Common myeloid progenitor, CD34-positive (primary cell): Measurements from ENCODE around the gene SYNJ2. TPM values are rescaled to one million over a fixed set of nuclear protein-coding genes. Genes with fewer than 3 reads are reported as not detected.
"Not testable (repeated sequence)": the region's sequence is repeated elsewhere in the genome, so short reads cannot be mapped to it uniquely, and the experiment has no call there.

Source experiments
- CTCF ChIA-PET: fragments of 350-600 bp; sonication (Branson Sonifier 250); formaldehyde crosslinking; loops from one replicate; lab custom pipeline; 2021; ENCODE audit warnings: antibody characterized with exemption; lab: Charles Lee
- POLR2A ChIA-PET: fragments of 350-600 bp; sonication (Branson Sonifier 250); formaldehyde crosslinking; loops from one replicate; lab custom pipeline; 2021; ENCODE audit warnings: antibody characterized with exemption; lab: Charles Lee
- DNase-seq, 3 donors: peaks; one replicate each; pipeline versions ENCODE4 v3.0.0 to v3.0.0-alpha.2; 2013
- H3K27ac ChIP-seq, 2 experiments: 1 replicate in 1 of 2; 2 replicates in 1 of 2; pipeline ENCODE4 v1.7.0; 2013; ENCODE audit warnings: inconsistent platforms in 2 of 2, low read length in 2 of 2, mild to moderate bottlenecking in 2 of 2, low read depth in 1 of 2, moderate library complexity in 1 of 2; ENCODE audit not compliant: severe bottlenecking in 2 of 2, insufficient read depth in 1 of 2, poor library complexity in 1 of 2
- H3K27me3 ChIP-seq, 5 experiments: replicated peaks in 2 of 5; 1 replicate in 3 of 5; 2 replicates in 2 of 5; pipeline versions ENCODE4 v1.6.1 to v1.7.0; 2013; ENCODE audit warnings: low read length in 4 of 5, mild to moderate bottlenecking in 2 of 5, moderate library complexity in 2 of 5, inconsistent platforms in 1 of 5; ENCODE audit not compliant: insufficient read depth in 5 of 5, control insufficient read depth in 4 of 5
- H3K36me3 ChIP-seq, 4 experiments: 1 replicate in 2 of 4; 2 replicates in 2 of 4; pipeline versions ENCODE4 v1.6.1 to v1.7.0; 2013; ENCODE audit warnings: low read length in 3 of 4, control low read depth in 1 of 4, mild to moderate bottlenecking in 1 of 4; ENCODE audit not compliant: control insufficient read depth in 4 of 4, insufficient read depth in 4 of 4
- H3K4me1 ChIP-seq, 4 experiments: 1 replicate in 3 of 4; 2 replicates in 1 of 4; pipeline versions ENCODE4 v1.6.1 to v1.7.1; 2013; ENCODE audit warnings: low read length in 3 of 4, mild to moderate bottlenecking in 3 of 4, control low read depth in 1 of 4, inconsistent platforms in 1 of 4, moderate library complexity in 1 of 4; ENCODE audit not compliant: control insufficient read depth in 4 of 4, insufficient read depth in 4 of 4; ENCODE audit errors: control extremely low read depth in 1 of 4
- H3K4me3 ChIP-seq, 7 experiments: 1 replicate in 4 of 7; 2 replicates in 3 of 7; pipeline versions ENCODE4 v1.5.1 to v1.7.0; 2013; ENCODE audit warnings: mild to moderate bottlenecking in 7 of 7, low read length in 6 of 7, moderate library complexity in 6 of 7, inconsistent platforms in 2 of 7, low read depth in 2 of 7, control low read depth in 1 of 7; ENCODE audit not compliant: insufficient read depth in 4 of 7, control insufficient read depth in 1 of 7; ENCODE audit errors: extremely low read depth in 1 of 7
- H3K9me3 ChIP-seq, 5 experiments: 1 replicate in 4 of 5; 2 replicates in 1 of 5; pipeline versions ENCODE4 v1.6.1 to v1.7.1; 2013; ENCODE audit warnings: low read length in 4 of 5, mild to moderate bottlenecking in 2 of 5, inconsistent platforms in 1 of 5, low read depth in 1 of 5, moderate library complexity in 1 of 5; ENCODE audit not compliant: control insufficient read depth in 4 of 5, insufficient read depth in 2 of 5; ENCODE audit errors: control extremely low read depth in 1 of 5
- WGBS: methylation state at CpG from one replicate; pipeline ENCODE4 v1.1.5; 2013; ENCODE audit not compliant: insufficient coverage; 5-methylcytosine and 5-hydroxymethylcytosine counted together
- polyA plus RNA-seq: library from polyadenylated mRNA; unstranded; fragments of 120-200 nt; gene quantifications from one replicate; pipeline ENCODE4 v1.2.1, GENCODE V29; 2013

The SYNJ2 gene, protein sequence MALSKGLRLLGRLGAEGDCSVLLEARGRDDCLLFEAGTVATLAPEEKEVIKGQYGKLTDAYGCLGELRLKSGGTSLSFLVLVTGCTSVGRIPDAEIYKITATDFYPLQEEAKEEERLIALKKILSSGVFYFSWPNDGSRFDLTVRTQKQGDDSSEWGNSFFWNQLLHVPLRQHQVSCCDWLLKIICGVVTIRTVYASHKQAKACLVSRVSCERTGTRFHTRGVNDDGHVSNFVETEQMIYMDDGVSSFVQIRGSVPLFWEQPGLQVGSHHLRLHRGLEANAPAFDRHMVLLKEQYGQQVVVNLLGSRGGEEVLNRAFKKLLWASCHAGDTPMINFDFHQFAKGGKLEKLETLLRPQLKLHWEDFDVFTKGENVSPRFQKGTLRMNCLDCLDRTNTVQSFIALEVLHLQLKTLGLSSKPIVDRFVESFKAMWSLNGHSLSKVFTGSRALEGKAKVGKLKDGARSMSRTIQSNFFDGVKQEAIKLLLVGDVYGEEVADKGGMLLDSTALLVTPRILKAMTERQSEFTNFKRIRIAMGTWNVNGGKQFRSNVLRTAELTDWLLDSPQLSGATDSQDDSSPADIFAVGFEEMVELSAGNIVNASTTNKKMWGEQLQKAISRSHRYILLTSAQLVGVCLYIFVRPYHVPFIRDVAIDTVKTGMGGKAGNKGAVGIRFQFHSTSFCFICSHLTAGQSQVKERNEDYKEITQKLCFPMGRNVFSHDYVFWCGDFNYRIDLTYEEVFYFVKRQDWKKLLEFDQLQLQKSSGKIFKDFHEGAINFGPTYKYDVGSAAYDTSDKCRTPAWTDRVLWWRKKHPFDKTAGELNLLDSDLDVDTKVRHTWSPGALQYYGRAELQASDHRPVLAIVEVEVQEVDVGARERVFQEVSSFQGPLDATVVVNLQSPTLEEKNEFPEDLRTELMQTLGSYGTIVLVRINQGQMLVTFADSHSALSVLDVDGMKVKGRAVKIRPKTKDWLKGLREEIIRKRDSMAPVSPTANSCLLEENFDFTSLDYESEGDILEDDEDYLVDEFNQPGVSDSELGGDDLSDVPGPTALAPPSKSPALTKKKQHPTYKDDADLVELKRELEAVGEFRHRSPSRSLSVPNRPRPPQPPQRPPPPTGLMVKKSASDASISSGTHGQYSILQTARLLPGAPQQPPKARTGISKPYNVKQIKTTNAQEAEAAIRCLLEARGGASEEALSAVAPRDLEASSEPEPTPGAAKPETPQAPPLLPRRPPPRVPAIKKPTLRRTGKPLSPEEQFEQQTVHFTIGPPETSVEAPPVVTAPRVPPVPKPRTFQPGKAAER (N-terminal part only)
- 8.3 TPM for polyA plus RNA-seq

GRCh38 chr6:157981395-157982101 is at the start of gene SYNJ2:
TSS of gene SYNJ2 (plus strand) at chr6:157981863. CDS start at chr6:157981962, 99 bp downstream.
- Histone ChIP-seq H3K27me3 (peaks cover 0 to 3% (median 0%) of the 10 kb centered on the region in 5 experiments), H3K27ac (peak within 1 kb of the TSS in 1 of 2 experiments; percentile 52), H3K9me3 (no peaks in the 10 kb centered on the region), H3K4me3 (peak within 1 kb of the TSS; percentile 60 to 86 (median 75)), H3K36me3 (no peaks in the 10 kb centered on the region), H3K4me1 (peaks cover 12 to 76% (median 68%) of the 10 kb centered on the region in 4 experiments)
- POLR2A ChIA-PET: interaction anchor here (2.3 kb wide), 1 partner anchor 45 kb away, joined by 10 read pairs; no protein-coding TSS in a partner anchor
- DNase-seq: peak; percentile 73 to 90 (median 83)
- WGBS: 0% methylated on average over 64 of the region's 86 CpGs
- CTCF ChIA-PET: interaction anchor here (1.2 to 3.7 kb wide), 3 partner anchors 12 to 90 kb away, joined by 3 to 22 read pairs (median 5); no protein-coding TSS in a partner anchor

DNA sequence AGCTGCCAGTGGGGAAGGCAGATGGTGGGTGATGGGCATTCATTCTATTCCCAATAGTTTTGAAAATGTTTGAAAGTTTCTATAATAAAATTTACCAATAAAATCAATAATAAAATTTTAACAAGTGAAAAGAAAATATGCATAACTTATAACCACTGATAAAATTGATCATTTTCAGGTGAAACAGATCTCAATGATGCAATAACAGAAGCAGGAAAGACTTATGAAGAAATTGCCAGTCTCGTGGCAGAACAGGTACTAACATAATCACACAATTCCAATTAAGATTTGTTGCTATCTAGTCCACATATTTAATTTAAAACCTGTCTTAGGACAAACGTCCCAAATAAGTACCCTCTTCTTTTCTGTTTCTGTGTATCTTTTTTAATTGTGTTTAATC is 45.9 kb upstream of the SYNJ2 start:
- Histone ChIP-seq H3K4me3 (no peak overlapping the region), H3K36me3 (peaks cover 8 to 32% (median 16%) of the 10 kb centered on the region in 4 experiments), H3K27me3 (no peaks in the 10 kb centered on the region), H3K9me3 (no peaks in the 10 kb centered on the region), H3K4me1 (no peaks in the 10 kb centered on the region), H3K27ac (no peak overlapping the region)
- WGBS: 86% methylated on average over 1 of the region's 2 CpGs
- ChIA-PET POLR2A (no interaction called here), CTCF (interaction anchor here (1.1 to 1.6 kb wide), 2 partner anchors 22 to 62 kb away, joined by 3 to 4 read pairs; no protein-coding TSS in a partner anchor)
- no peak for DNase-seq

- ChIA-PET CTCF (interaction anchor here (0.7 to 2.2 kb wide), 4 partner anchors 9 to 89 kb away, joined by 4 to 11 read pairs (median 4); no protein-coding TSS in a partner anchor), POLR2A (no interaction called here)
- H3K9me3 ChIP-seq: no peaks in the 10 kb centered on the region
- 80% methylated on average over 1 of the region's 3 CpGs for whole genome bisulfite sequencing
- no peaks in the 10 kb centered on the region for H3K27me3 ChIP-seq
- H3K4me1 ChIP-seq: no peaks in the 10 kb centered on the region
- peaks cover 13 to 39% (median 22%) of the 10 kb centered on the region in 4 experiments for H3K36me3 ChIP-seq
- no peak overlapping the region for H3K27ac ChIP-seq
- no peak for DNase-seq
- no peak overlapping the region for H3K4me3 ChIP-seq
Measured at GRCh38 chr6:157937318-157937717, 44.3 kb upstream of the SYNJ2 start.

GRCh38 chr6:157937916-157938315 is 43.7 kb upstream of the SYNJ2 start:
- 98% methylated on average over 5 of the region's 6 CpGs for WGBS
- Histone ChIP-seq H3K9me3 (no peaks in the 10 kb centered on the region), H3K27me3 (no peaks in the 10 kb centered on the region), H3K36me3 (peaks cover 13 to 42% (median 22%) of the 10 kb centered on the region in 4 experiments), H3K4me3 (no peak overlapping the region), H3K27ac (no peak overlapping the region), H3K4me1 (no peaks in the 10 kb centered on the region)
- DNase-seq: no peak
- ChIA-PET CTCF (interaction anchor here (0.8 to 2.2 kb wide), 4 partner anchors 9 to 269 kb away, joined by 3 to 11 read pairs (median 5); no protein-coding TSS in a partner anchor), POLR2A (no interaction called here)

DNA sequence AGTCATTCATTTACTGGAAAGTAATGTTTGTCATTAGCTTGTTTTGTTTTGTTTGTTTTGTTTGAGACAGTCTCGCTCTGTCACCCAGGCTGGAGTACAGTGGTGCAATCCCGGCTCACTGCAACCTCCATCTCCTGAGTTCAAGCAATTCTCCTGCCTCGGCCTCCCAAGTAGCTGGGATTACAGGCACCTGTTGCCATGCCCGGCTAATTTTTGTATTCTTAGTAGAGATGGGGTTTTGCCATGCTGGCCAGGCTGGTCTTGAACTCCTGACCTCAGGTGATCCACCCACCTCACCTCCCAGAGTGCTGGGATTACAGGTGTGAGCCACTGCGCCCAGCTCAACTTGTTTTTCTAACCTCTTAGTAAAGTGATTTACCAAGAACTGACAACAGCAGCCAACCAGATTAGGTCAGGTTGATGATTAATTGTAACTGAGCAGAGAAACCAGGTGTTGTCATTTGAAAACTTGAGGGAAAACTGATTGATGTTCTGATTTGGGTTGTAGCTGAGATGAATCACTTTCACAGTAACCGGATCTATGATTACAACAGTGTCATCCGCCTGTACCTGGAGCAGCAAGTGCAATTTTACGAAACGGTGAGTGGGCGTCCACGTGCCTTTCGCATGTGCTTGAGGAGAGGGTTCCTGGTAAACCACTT is 41.2 kb upstream of the SYNJ2 start:
- CTCF ChIA-PET: interaction anchor here (1.1 kb wide), 1 partner anchor 12 kb away, joined by 3 read pairs; no protein-coding TSS in a partner anchor

More for the DNA sequence above, 41.2 kb upstream of the SYNJ2 start:
- 98% methylated on average over 6 of the region's 12 CpGs for WGBS
- H3K36me3 ChIP-seq: peaks cover 11 to 45% (median 26%) of the 10 kb centered on the region in 4 experiments
- H3K27me3 ChIP-seq, H3K4me1 ChIP-seq, H3K4me3 ChIP-seq, H3K27ac ChIP-seq, DNase-seq, POLR2A ChIA-PET, H3K9me3 ChIP-seq: not testable (repeated sequence)
